A673 (cell line): ENCODE results near the gene DLL1.

Source experiments
- EZH2 ChIP-seq: fragments of 200-600 bp; sonication (generic); IDR thresholded peaks from 2 replicates; pipeline ENCODE4 v1.6.1; 2017; ENCODE audit warnings: borderline replicate concordance, low read depth, mild to moderate bottlenecking, mixed read lengths, antibody characterized with exemption, low read length; ENCODE audit not compliant: poor library complexity, severe bottlenecking
- TF ChIP-seq, protein P1 (sequence below): fragments of 300-800, 200-600 bp; sonication (generic); conservative IDR thresholded peaks from 2 replicates; pipeline ENCODE4 v1.5.1; 2017; ENCODE audit warnings: low read depth, mild to moderate bottlenecking, antibody characterized with exemption, low read length, moderate library complexity, mixed read lengths

DNA sequence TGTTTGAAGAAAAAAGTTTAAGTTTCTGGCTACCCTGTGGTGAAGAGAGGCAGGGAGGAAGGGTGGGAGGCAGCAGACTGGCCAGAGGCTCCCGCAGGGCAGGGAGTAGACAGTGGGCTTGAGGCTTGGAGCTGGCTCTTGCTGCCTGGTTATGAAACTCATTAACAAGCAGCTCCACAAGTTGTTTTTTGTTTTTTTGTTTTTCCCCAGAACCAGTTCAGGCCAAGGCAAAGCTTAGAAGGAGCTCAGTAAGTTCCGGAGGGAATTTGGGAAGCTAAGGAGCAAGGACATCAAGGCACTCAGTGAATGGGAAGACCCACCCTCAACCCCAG is 4.0 kb downstream of the DLL1 start:
- no peak for TF ChIP-seq EZH2
- TF ChIP-seq, protein P1, sequence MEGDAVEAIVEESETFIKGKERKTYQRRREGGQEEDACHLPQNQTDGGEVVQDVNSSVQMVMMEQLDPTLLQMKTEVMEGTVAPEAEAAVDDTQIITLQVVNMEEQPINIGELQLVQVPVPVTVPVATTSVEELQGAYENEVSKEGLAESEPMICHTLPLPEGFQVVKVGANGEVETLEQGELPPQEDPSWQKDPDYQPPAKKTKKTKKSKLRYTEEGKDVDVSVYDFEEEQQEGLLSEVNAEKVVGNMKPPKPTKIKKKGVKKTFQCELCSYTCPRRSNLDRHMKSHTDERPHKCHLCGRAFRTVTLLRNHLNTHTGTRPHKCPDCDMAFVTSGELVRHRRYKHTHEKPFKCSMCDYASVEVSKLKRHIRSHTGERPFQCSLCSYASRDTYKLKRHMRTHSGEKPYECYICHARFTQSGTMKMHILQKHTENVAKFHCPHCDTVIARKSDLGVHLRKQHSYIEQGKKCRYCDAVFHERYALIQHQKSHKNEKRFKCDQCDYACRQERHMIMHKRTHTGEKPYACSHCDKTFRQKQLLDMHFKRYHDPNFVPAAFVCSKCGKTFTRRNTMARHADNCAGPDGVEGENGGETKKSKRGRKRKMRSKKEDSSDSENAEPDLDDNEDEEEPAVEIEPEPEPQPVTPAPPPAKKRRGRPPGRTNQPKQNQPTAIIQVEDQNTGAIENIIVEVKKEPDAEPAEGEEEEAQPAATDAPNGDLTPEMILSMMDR: no peak
